Activated CD8-positive, alpha-beta memory T cell treated with anti-CD3 and anti-CD28 coated beads, Interleukin-2, amount 50 U/mL, for 1 hour (primary cell): Measurements from ENCODE around the gene HTR3A.

ENCODE experiments used
- DNase-seq: peaks from one replicate; pipeline ENCODE4 v3.0.0-alpha.2; 2020; ENCODE audit errors: extremely low read depth

HTR3A gene

GRCh38 chr11:113979431-113979830 is 4.5 kb downstream of the HTR3A start:
- no peak for DNase-seq

- DNase-seq, result no peak
Observed at GRCh38 chr11:113980785-113981184, 5.9 kb downstream of the HTR3A start.

DNA sequence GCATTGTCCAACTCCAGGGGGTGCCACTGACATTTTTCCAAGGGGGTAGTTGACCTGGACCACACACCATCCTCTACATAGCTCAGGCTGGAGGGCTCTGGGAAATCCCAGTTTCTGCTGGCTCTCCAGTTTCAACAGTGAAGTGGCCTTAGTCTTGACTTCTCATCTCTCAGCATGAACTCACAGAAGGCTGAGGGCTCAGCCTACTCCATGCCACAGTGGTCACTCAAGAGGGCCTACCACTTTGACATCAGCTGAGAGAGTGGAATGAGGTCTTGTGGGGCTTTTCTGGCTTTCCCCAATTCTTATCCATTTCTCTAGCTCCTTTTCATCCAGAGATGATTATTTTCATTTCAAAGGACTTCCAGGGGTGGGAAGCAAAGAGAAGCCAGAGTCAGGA is 7.4 kb downstream of the HTR3A start:
- DNase-seq, result no peak

DNA sequence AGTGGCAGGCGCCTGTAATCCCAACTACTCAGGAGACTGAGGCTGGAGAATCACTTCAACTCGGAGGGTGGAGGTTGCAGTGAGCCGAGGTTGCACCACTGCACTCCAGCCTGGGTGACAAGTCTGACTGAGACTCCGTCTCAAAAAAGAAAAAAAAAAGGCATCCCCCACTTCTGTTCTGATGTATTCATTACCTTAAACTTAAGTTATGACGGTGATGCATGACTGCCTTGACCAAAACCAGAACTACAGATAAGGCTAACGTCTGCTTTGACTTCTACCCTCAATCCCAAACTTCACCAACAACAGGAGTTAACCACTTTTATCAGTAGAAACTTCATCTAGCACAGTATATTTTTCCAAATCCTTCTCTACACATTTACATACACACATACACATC is 9.9 kb downstream of the HTR3A start:
- DNase-seq, result no peak

GRCh38 chr11:113985906-113986305 is 11.0 kb downstream of the HTR3A start:
- DNase-seq, result no peak

- no peak for DNase-seq
Observed at GRCh38 chr11:113986351-113987140, 11.6 kb downstream of the HTR3A start.

GRCh38 chr11:113989381-113989780 is 14.5 kb downstream of the HTR3A start:
- no peak for DNase-seq

GRCh38 chr11:113989916-113990315 is 15.0 kb downstream of the HTR3A start:
- DNase-seq, result no peak

DNA sequence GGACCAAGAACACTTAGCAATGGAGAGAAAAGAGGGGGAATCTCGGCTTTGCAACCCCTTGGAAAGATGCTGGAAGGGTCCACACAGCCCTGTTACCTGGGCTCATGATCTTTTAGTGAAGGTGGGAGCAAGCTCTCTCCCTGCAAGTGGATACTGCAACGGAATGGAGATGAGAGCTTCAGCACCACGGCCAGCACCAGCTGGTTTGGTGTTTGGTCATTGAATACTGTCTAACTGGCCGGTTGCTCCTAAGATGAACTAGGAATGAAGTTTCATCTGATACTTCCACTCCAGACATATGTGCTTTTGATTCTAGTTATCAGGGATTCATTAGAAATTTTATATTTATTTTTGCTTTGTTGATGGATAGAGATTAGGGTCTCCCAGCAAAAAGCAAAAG is 16.3 kb downstream of the HTR3A start:
- no peak for DNase-seq

DNA sequence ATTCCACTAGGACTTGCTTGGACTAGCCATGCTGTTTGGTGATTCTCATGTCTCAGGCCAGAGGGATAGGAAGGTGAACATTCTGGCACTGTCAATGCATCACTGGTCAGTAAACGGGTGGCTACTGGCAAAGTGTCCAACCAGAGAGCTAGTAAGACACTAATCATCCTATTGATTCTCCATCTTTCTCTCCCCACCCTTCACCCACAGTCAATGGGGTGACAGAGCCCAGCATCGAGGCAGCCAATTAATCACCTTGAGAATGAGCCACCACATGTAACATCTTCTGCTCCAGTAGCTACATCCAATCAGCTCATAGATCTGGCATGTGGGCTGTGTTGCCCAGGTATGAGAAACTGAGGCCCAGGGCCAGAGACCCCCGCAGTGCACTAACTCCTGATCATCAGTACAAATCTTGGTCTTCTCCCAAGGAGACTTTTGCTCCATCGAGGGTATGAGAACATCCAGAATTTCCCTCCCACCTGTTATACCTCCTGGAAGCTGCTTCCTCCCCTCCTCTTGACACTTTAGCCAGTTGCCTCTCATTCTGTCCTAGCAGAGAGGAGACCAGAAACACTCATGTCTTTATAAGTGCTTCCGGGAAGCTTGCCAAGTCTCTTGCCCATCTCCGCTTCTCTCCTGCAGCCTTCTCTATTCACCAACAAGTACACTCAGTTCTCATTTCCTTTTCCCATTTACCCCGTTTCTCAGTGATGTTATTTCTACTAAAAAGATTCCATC is 17.0 kb downstream of the HTR3A start:
- DNase-seq, result no peak

- no peak for DNase-seq
Observed at GRCh38 chr11:113992459-113993110, 17.7 kb downstream of the HTR3A start.

GRCh38 chr11:113994077-113994954 is 19.4 kb downstream of the HTR3A start:
- DNase-seq, result no peak

DNA sequence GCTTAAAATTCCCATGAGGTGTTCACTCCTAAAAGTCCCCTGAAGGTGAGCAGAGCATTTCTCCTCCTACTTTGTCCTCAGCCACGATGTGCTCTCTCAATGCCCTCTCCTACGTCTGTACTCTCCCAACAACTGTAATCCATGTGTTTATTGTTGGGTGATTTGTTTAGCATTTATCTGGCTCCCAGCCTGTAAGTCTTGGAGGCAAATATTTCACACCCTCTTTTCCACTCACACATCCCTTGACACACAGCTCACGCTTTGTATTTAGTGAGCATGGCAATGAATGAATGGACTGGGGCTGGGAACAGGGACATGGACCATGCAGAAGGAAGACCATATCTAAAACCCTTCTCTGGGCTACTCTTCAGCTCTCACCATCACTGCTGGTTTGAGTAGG is 22.6 kb downstream of the HTR3A start:
- DNase-seq, result no peak

GRCh38 chr11:113998574-113998973 is 23.7 kb downstream of the HTR3A start:
- no peak for DNase-seq

DNA sequence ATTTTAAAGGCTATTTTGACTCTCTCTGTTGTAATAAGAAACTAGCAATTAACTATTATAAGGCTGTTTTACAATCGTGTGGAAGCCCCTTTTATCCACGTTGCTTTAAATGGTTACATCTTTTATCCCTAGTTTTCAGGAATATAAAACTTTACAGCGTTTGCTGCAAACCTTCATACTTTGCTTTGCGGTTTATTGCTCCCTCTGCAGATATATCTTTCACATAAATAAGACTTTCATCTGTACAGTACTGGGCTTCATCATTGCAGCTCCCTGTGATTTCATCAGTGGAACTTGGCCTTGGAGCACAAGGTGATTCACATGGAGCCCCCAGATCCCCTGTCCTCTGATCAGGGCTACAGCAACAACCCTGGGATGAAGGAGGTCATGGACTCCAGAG is 25.6 kb downstream of the HTR3A start:
- DNase-seq, result no peak

DNA sequence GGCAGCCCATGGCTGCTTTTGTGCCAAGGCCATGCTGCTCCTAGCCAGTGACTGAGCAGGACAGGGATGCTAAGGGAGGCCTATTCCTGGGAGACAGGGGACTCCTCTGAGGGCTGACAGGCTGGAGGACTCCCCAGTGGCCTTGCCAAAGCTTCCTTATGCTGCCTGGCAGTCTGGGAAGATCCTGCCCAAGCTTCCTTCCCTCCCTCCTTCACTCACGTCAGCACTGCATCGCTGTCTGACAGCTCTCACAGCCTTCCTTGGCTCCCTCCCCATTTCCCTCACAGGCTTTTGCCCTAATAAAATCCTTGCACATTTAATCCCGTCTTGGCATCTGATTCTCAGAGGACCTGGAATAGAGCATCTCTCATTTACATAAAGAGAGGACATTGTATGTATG is 26.5 kb downstream of the HTR3A start:
- no peak for DNase-seq

GRCh38 chr11:114008331-114008730 is 33.4 kb downstream of the HTR3A start:
- no peak for DNase-seq

DNA sequence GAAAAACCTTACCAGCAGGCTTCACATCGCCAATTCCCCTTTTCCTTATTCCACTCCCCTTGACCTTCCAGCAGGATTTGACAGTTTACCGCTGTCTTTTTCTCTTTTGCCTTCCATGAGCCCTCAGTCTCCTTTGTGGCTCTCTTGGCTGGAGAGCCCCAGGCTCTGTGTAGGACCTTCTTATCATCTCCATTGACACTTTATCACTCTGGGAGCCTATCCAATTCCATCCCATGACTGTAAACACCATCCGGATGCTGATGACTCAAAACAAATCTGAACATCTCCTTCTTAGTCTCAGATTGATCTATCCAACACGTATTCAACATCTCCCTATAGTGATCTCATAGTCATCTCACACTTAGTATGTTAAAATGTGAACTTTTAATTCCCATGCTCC is 36.0 kb downstream of the HTR3A start:
- no peak for DNase-seq

GRCh38 chr11:114011443-114011842 is 36.5 kb downstream of the HTR3A start:
- no peak for DNase-seq

DNA sequence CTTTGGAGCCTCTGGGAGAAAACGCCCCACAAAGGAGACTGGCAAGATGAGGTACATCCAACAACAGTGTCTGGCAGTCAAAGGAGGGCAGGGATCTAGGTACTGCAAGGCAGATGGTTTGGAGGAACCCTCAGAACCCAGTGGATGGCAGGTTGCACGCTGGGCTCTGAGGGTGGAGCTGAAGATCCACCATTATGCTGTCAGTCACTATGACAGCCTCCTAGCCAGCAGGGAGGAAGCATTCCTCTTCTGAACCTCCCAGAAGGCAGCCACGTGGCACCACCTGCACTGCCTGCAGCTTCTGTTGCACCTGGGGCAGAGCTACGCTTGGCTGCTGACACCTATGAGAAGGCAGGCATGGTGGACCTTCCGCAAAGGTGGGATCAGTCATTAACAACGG is 40.2 kb downstream of the HTR3A start:
- no peak for DNase-seq

DNA sequence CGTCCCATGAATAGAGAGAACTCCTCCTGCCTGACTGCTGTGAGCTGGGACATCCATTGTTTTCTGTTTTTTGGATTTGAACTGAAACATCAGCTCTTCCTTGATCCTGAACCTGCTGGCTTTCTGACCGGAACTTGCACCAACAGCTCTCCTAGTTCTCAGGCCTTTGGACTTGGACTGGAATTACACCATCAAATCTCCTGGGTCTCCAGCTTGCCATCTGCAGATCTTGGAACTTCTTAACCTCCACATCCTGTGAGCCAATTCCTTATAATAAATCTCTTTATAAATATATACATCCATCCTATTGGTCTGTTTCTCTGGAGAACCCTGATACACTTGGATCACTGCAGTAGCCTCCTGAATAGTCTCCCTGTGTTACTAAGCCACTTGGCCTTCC is 42.1 kb downstream of the HTR3A start:
- no peak for DNase-seq

- DNase-seq, result no peak
Observed at GRCh38 chr11:114017723-114018122, 42.8 kb downstream of the HTR3A start.
